ENCODE measurements around the gene SCN1A.

- TF ChIP-seq CTCF (IDR thresholded peaks at IDR 0.05) (peak; percentile 41; the same call in 1 of the 2 replicates), ATF1 (CRISPR knock-in tag; IDR thresholded peaks at IDR 0.05) (no peak), ZBTB43 (CRISPR knock-in tag; IDR thresholded peaks at IDR 0.05) (no peak)
These were observed 21.3 kb downstream of the SCN1A start for GRCh38 chr2:166106431-166107015.

All from WTC11 (cell line).